Measurements from ENCODE around the gene CDH20.

DNA sequence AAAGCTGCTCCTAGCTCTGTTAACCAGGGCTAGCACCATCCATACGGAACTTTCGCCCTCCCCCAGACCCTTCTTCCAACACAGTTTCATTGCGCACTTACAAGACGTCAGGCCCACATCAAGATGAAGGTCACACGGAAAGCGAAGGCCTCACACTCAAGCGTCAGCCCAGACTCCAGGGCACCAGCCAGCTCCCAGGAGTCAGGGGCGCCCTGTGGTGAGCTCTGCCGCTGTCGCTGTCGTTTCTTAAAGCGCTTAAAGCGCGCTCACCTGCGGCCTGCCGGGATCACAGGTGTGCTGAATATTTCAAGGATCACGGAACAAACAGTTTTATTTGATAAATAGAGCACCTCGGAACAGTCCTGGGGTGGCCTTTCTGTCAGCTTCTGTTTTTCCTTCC lies 163.1 kb downstream of the CDH20 start:
- TF ChIP-seq, protein P1, sequence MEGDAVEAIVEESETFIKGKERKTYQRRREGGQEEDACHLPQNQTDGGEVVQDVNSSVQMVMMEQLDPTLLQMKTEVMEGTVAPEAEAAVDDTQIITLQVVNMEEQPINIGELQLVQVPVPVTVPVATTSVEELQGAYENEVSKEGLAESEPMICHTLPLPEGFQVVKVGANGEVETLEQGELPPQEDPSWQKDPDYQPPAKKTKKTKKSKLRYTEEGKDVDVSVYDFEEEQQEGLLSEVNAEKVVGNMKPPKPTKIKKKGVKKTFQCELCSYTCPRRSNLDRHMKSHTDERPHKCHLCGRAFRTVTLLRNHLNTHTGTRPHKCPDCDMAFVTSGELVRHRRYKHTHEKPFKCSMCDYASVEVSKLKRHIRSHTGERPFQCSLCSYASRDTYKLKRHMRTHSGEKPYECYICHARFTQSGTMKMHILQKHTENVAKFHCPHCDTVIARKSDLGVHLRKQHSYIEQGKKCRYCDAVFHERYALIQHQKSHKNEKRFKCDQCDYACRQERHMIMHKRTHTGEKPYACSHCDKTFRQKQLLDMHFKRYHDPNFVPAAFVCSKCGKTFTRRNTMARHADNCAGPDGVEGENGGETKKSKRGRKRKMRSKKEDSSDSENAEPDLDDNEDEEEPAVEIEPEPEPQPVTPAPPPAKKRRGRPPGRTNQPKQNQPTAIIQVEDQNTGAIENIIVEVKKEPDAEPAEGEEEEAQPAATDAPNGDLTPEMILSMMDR (IDR thresholded peaks at IDR 0.05): no peak
- TF ChIP-seq EP300 (IDR thresholded peaks at IDR 0.05) (no peak), POLR2A (IDR thresholded peaks at IDR 0.05) (no peak), POLR2AphosphoS5 (IDR thresholded peaks at IDR 0.05) (no peak)

All from stomach (tissue), 4 donors.